ENCODE data around the gene RAE1.

DNA sequence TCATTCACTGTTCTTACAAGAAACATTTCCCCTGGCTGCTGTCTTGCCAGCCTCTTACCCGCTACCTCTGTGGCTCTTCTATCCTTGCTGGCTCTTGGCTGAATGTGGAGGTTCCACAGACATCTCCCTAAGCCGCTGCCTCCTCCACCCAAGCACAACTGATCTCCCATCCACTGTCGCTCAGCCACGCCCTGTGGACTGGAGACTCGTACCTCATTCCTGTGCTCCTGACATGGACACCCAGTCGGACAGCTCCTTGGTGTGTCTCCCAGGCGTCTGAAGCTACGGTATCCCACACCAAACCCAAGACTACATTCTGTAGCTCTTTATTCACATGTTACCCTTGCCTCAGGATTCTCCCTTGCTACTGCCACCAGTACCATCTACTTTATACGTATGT, 19.3 kb downstream of the RAE1 start:
- TF ChIP-seq POLR2A (IDR thresholded peaks at IDR 0.05) (no peak), CTCF (IDR thresholded peaks at IDR 0.05 in 4 of 5, conservative IDR thresholded peaks at IDR 0.05 in 1 of 5) (no peak)
